Measurements from ENCODE around the gene CASP3.
A peak's percentile ranks its signal among the peaks of the same experiment; 100 is the strongest.

The CASP3 gene

GRCh38 chr4:184643731-184644130 is 5.5 kb downstream of the CASP3 start:
- no peak overlapping the region for H3K14ac ChIP-seq (ENCODE audit: low read length in 2 of 2)
- H3K27me3 ChIP-seq (ENCODE audit: control insufficient read depth in 1 of 2, insufficient read depth in 1 of 2, low read length in 2 of 2): no peaks in the 10 kb centered on the region
- H3K36me3 ChIP-seq (ENCODE audit: control insufficient read depth in 1 of 2, insufficient read depth in 2 of 2, low read depth in 1 of 2, low read length in 2 of 2): peaks cover 6 to 49% of the 10 kb centered on the region in 2 experiments
- no peak overlapping the region for H2BK120ac ChIP-seq (ENCODE audit: low read depth, low read length)
- 100% methylated on average over 1 of the region's 1 CpG for WGBS
- no peak overlapping the region for H4K91ac ChIP-seq (ENCODE audit: low read length)
- H2AFZ ChIP-seq (ENCODE audit: low read depth, low read length): no peak overlapping the region
- H3K18ac ChIP-seq (ENCODE audit: low read depth in 1 of 2, low read length in 2 of 2): no peak overlapping the region
- H4K8ac ChIP-seq (ENCODE audit: low read length): no peak overlapping the region
- H3K4me1 ChIP-seq (ENCODE audit: control insufficient read depth, insufficient read depth, low read depth, low read length): peaks cover 2% of the 10 kb centered on the region
- H3K9ac ChIP-seq (ENCODE audit: low read length): peak overlapping the region; percentile 49
- H2AK5ac ChIP-seq (ENCODE audit: low read length, severe bottlenecking): no peak overlapping the region
- no peak overlapping the region for H2BK12ac ChIP-seq (ENCODE audit: low read length in 2 of 2)
- H3K4ac ChIP-seq (ENCODE audit: low read depth in 1 of 2, low read length in 2 of 2): no peak overlapping the region
- H2BK15ac ChIP-seq (ENCODE audit: low read depth, poor library complexity, severe bottlenecking): no peak overlapping the region
- no peak overlapping the region for H2BK5ac ChIP-seq (ENCODE audit: low read depth, low read length, poor library complexity, severe bottlenecking)
- DNase-seq: no peak
- H3K4me2 ChIP-seq (ENCODE audit: low read length, poor library complexity, severe bottlenecking): no peak overlapping the region
- H3K27ac ChIP-seq (ENCODE audit: low read length, poor library complexity, severe bottlenecking): peak overlapping the region; percentile 38
- no peaks in the 10 kb centered on the region for H3K9me3 ChIP-seq (ENCODE audit: control insufficient read depth, low read length)
- no peak overlapping the region for H3K23ac ChIP-seq (ENCODE audit: low read length in 2 of 2)
- H3K4me3 ChIP-seq (ENCODE audit: insufficient read depth in 1 of 2, low read depth in 1 of 2, low read length in 2 of 2): no peak overlapping the region
- H3K79me1 ChIP-seq (replicated peaks; ENCODE audit: low read length, poor library complexity, severe bottlenecking): no peaks in the 10 kb centered on the region

GRCh38 chr4:184641451-184641850 is 7.8 kb downstream of the CASP3 start:
- no peak overlapping the region for H2BK12ac ChIP-seq (ENCODE audit: low read length in 2 of 2)
- no peak overlapping the region for H4K8ac ChIP-seq (ENCODE audit: low read length)

GRCh38 chr4:184641022-184641421 is 8.2 kb downstream of the CASP3 start:
- Histone ChIP-seq H3K18ac (ENCODE audit: low read depth in 1 of 2, low read length in 2 of 2) (no peak overlapping the region), H3K4me1 (ENCODE audit: control insufficient read depth, insufficient read depth, low read depth, low read length) (peaks cover 4% of the 10 kb centered on the region), H3K79me1 (replicated peaks; ENCODE audit: low read length, poor library complexity, severe bottlenecking) (peaks cover 6% of the 10 kb centered on the region), H3K4me3 (ENCODE audit: insufficient read depth in 1 of 2, low read depth in 1 of 2, low read length in 2 of 2) (no peak overlapping the region), H2AK5ac (ENCODE audit: low read length, severe bottlenecking) (no peak overlapping the region), H3K27me3 (ENCODE audit: control insufficient read depth in 1 of 2, insufficient read depth in 1 of 2, low read length in 2 of 2) (no peaks in the 10 kb centered on the region), H4K8ac (ENCODE audit: low read length) (no peak overlapping the region), H3K14ac (ENCODE audit: low read length in 2 of 2) (no peak overlapping the region), H3K36me3 (ENCODE audit: control insufficient read depth in 1 of 2, insufficient read depth in 2 of 2, low read depth in 1 of 2, low read length in 2 of 2) (peaks cover 16 to 62% of the 10 kb centered on the region in 2 experiments), H2BK5ac (ENCODE audit: low read depth, low read length, poor library complexity, severe bottlenecking) (no peak overlapping the region), H3K9ac (ENCODE audit: low read length) (no peak overlapping the region), H3K23ac (ENCODE audit: low read length in 2 of 2) (no peak overlapping the region), H2BK120ac (ENCODE audit: low read depth, low read length) (no peak overlapping the region), H3K27ac (ENCODE audit: low read length, poor library complexity, severe bottlenecking) (no peak overlapping the region), H2BK12ac (ENCODE audit: low read length in 2 of 2) (no peak overlapping the region), H2AFZ (ENCODE audit: low read depth, low read length) (no peak overlapping the region), H3K9me3 (ENCODE audit: control insufficient read depth, low read length) (no peaks in the 10 kb centered on the region), H4K91ac (ENCODE audit: low read length) (no peak overlapping the region), H3K4me2 (ENCODE audit: low read length, poor library complexity, severe bottlenecking) (no peak overlapping the region), H3K4ac (ENCODE audit: low read depth in 1 of 2, low read length in 2 of 2) (no peak overlapping the region), H2BK15ac (ENCODE audit: low read depth, poor library complexity, severe bottlenecking) (no peak overlapping the region)
- DNase-seq: no peak
- WGBS: 100% methylated on average over 2 of the region's 3 CpGs

More at GRCh38 chr4:184641451-184641850, 7.8 kb downstream of the CASP3 start:
- 100% methylated on average over 3 of the region's 5 CpGs for WGBS
- H3K4me1 ChIP-seq (ENCODE audit: control insufficient read depth, insufficient read depth, low read depth, low read length): peaks cover 4% of the 10 kb centered on the region
- H3K14ac ChIP-seq (ENCODE audit: low read length in 2 of 2): no peak overlapping the region
- H3K36me3 ChIP-seq (ENCODE audit: control insufficient read depth in 1 of 2, insufficient read depth in 2 of 2, low read depth in 1 of 2, low read length in 2 of 2): peaks cover 14 to 62% of the 10 kb centered on the region in 2 experiments
- H3K9me3 ChIP-seq (ENCODE audit: control insufficient read depth, low read length): no peaks in the 10 kb centered on the region
- no peak overlapping the region for H3K27ac ChIP-seq (ENCODE audit: low read length, poor library complexity, severe bottlenecking)
- H3K9ac ChIP-seq (ENCODE audit: low read length): no peak overlapping the region
- no peak for DNase-seq
- H2BK120ac ChIP-seq (ENCODE audit: low read depth, low read length): no peak overlapping the region
- H3K27me3 ChIP-seq (ENCODE audit: control insufficient read depth in 1 of 2, insufficient read depth in 1 of 2, low read length in 2 of 2): no peaks in the 10 kb centered on the region
- H3K4me3 ChIP-seq (ENCODE audit: insufficient read depth in 1 of 2, low read depth in 1 of 2, low read length in 2 of 2): no peak overlapping the region
- H2BK15ac ChIP-seq (ENCODE audit: low read depth, poor library complexity, severe bottlenecking): no peak overlapping the region
- H3K79me1 ChIP-seq (replicated peaks; ENCODE audit: low read length, poor library complexity, severe bottlenecking): peaks cover 6% of the 10 kb centered on the region
- H3K23ac ChIP-seq (ENCODE audit: low read length in 2 of 2): no peak overlapping the region
- H2AK5ac ChIP-seq (ENCODE audit: low read length, severe bottlenecking): no peak overlapping the region
- H2BK5ac ChIP-seq (ENCODE audit: low read depth, low read length, poor library complexity, severe bottlenecking): no peak overlapping the region
- H3K18ac ChIP-seq (ENCODE audit: low read depth in 1 of 2, low read length in 2 of 2): no peak overlapping the region
- no peak overlapping the region for H4K91ac ChIP-seq (ENCODE audit: low read length)
- no peak overlapping the region for H2AFZ ChIP-seq (ENCODE audit: low read depth, low read length)
- no peak overlapping the region for H3K4me2 ChIP-seq (ENCODE audit: low read length, poor library complexity, severe bottlenecking)
- H3K4ac ChIP-seq (ENCODE audit: low read depth in 1 of 2, low read length in 2 of 2): no peak overlapping the region

GRCh38 chr4:184636897-184637296 is 12.3 kb downstream of the CASP3 start:
- no peaks in the 10 kb centered on the region for H3K9me3 ChIP-seq (ENCODE audit: control insufficient read depth, low read length)
- H3K14ac ChIP-seq (ENCODE audit: low read length in 2 of 2): no peak overlapping the region
- H3K36me3 ChIP-seq (ENCODE audit: control insufficient read depth in 1 of 2, insufficient read depth in 2 of 2, low read depth in 1 of 2, low read length in 2 of 2): peaks cover 23 to 88% of the 10 kb centered on the region in 2 experiments
- no peak overlapping the region for H3K4me3 ChIP-seq (ENCODE audit: insufficient read depth in 1 of 2, low read depth in 1 of 2, low read length in 2 of 2)
- peaks cover 9% of the 10 kb centered on the region for H3K79me1 ChIP-seq (replicated peaks; ENCODE audit: low read length, poor library complexity, severe bottlenecking)
- H2BK120ac ChIP-seq (ENCODE audit: low read depth, low read length): no peak overlapping the region
- no peak overlapping the region for H3K4me2 ChIP-seq (ENCODE audit: low read length, poor library complexity, severe bottlenecking)
- H2BK12ac ChIP-seq (ENCODE audit: low read length in 2 of 2): no peak overlapping the region
- H3K27me3 ChIP-seq (ENCODE audit: control insufficient read depth in 1 of 2, insufficient read depth in 1 of 2, low read length in 2 of 2): no peaks in the 10 kb centered on the region
- H4K91ac ChIP-seq (ENCODE audit: low read length): no peak overlapping the region
- H3K23ac ChIP-seq (ENCODE audit: low read length in 2 of 2): no peak overlapping the region
- H4K8ac ChIP-seq (ENCODE audit: low read length): no peak overlapping the region
- DNase-seq: no peak
- H3K27ac ChIP-seq (ENCODE audit: low read length, poor library complexity, severe bottlenecking): no peak overlapping the region
- no peak overlapping the region for H3K18ac ChIP-seq (ENCODE audit: low read depth in 1 of 2, low read length in 2 of 2)
- peaks cover 2% of the 10 kb centered on the region for H3K4me1 ChIP-seq (ENCODE audit: control insufficient read depth, insufficient read depth, low read depth, low read length)
- H2BK15ac ChIP-seq (ENCODE audit: low read depth, poor library complexity, severe bottlenecking): no peak overlapping the region
- no peak overlapping the region for H3K9ac ChIP-seq (ENCODE audit: low read length)
- H2AFZ ChIP-seq (ENCODE audit: low read depth, low read length): no peak overlapping the region
- 59% methylated on average over 3 of the region's 4 CpGs for WGBS
- H2AK5ac ChIP-seq (ENCODE audit: low read length, severe bottlenecking): no peak overlapping the region
- no peak overlapping the region for H2BK5ac ChIP-seq (ENCODE audit: low read depth, low read length, poor library complexity, severe bottlenecking)
- H3K4ac ChIP-seq (ENCODE audit: low read depth in 1 of 2, low read length in 2 of 2): no peak overlapping the region
